ENCODE measurements around the gene BMPER.

The BMPER gene

GRCh38 chr7:34070511-34071323, 165.4 kb downstream of the BMPER start:
- Histone ChIP-seq H3K4me1 (ENCODE audit: control insufficient read depth in 2 of 2, insufficient read depth in 2 of 2, low read length in 2 of 2) (no peaks in the 10 kb centered on the region), H3K27me3 (ENCODE audit: control insufficient read depth in 2 of 2, insufficient read depth in 2 of 2, low read length in 2 of 2) (no peaks in the 10 kb centered on the region), H3K9me3 (ENCODE audit: control insufficient read depth in 2 of 2, low read length in 2 of 2) (no peaks in the 10 kb centered on the region), H3K4me3 (ENCODE audit: low read length in 2 of 2) (no peak overlapping the region), H3K9ac (ENCODE audit: low read depth in 1 of 2, low read length in 2 of 2) (no peak overlapping the region), H3K27ac (ENCODE audit: low read depth in 2 of 2, low read length in 2 of 2) (no peak overlapping the region), H3K36me3 (ENCODE audit: control insufficient read depth in 2 of 2, insufficient read depth in 2 of 2, low read length in 2 of 2) (no peaks in the 10 kb centered on the region)

GRCh38 chr7:34073676-34074075, 168.3 kb downstream of the BMPER start:
- Histone ChIP-seq H3K9me3 (ENCODE audit: control insufficient read depth in 2 of 2, low read length in 2 of 2) (no peaks in the 10 kb centered on the region), H3K9ac (ENCODE audit: low read depth in 1 of 2, low read length in 2 of 2) (no peak overlapping the region), H3K4me1 (ENCODE audit: control insufficient read depth in 2 of 2, insufficient read depth in 2 of 2, low read length in 2 of 2) (no peaks in the 10 kb centered on the region), H3K27ac (ENCODE audit: low read depth in 2 of 2, low read length in 2 of 2) (no peak overlapping the region), H3K27me3 (ENCODE audit: control insufficient read depth in 2 of 2, insufficient read depth in 2 of 2, low read length in 2 of 2) (no peaks in the 10 kb centered on the region), H3K36me3 (ENCODE audit: control insufficient read depth in 2 of 2, insufficient read depth in 2 of 2, low read length in 2 of 2) (no peaks in the 10 kb centered on the region), H3K4me3 (ENCODE audit: low read length in 2 of 2) (no peak overlapping the region)

GRCh38 chr7:34074421-34074820, 169.1 kb downstream of the BMPER start:
- no peak overlapping the region for H3K4me3 ChIP-seq (ENCODE audit: low read length in 2 of 2)
- no peak overlapping the region for H3K27ac ChIP-seq (ENCODE audit: low read depth in 2 of 2, low read length in 2 of 2)
- no peak overlapping the region for H3K9ac ChIP-seq (ENCODE audit: low read depth in 1 of 2, low read length in 2 of 2)
- H3K4me1 ChIP-seq (ENCODE audit: control insufficient read depth in 2 of 2, insufficient read depth in 2 of 2, low read length in 2 of 2): no peaks in the 10 kb centered on the region
- H3K27me3 ChIP-seq (ENCODE audit: control insufficient read depth in 2 of 2, insufficient read depth in 2 of 2, low read length in 2 of 2): no peaks in the 10 kb centered on the region
- no peaks in the 10 kb centered on the region for H3K36me3 ChIP-seq (ENCODE audit: control insufficient read depth in 2 of 2, insufficient read depth in 2 of 2, low read length in 2 of 2)
- no peaks in the 10 kb centered on the region for H3K9me3 ChIP-seq (ENCODE audit: control insufficient read depth in 2 of 2, low read length in 2 of 2)

GRCh38 chr7:34075523-34076370, 170.4 kb downstream of the BMPER start:
- no peak overlapping the region for H3K9ac ChIP-seq (ENCODE audit: low read depth in 1 of 2, low read length in 2 of 2)
- no peak overlapping the region for H3K4me3 ChIP-seq (ENCODE audit: low read length in 2 of 2)
- no peaks in the 10 kb centered on the region for H3K36me3 ChIP-seq (ENCODE audit: control insufficient read depth in 2 of 2, insufficient read depth in 2 of 2, low read length in 2 of 2)
- H3K27me3 ChIP-seq (ENCODE audit: control insufficient read depth in 2 of 2, insufficient read depth in 2 of 2, low read length in 2 of 2): no peaks in the 10 kb centered on the region
- H3K9me3 ChIP-seq (ENCODE audit: control insufficient read depth in 2 of 2, low read length in 2 of 2): no peaks in the 10 kb centered on the region
- no peaks in the 10 kb centered on the region for H3K4me1 ChIP-seq (ENCODE audit: control insufficient read depth in 2 of 2, insufficient read depth in 2 of 2, low read length in 2 of 2)
- H3K27ac ChIP-seq (ENCODE audit: low read depth in 2 of 2, low read length in 2 of 2): no peak overlapping the region

- no peak overlapping the region for H3K9ac ChIP-seq (ENCODE audit: low read depth in 1 of 2, low read length in 2 of 2)
- H3K4me3 ChIP-seq (ENCODE audit: low read length in 2 of 2): no peak overlapping the region
- H3K4me1 ChIP-seq (ENCODE audit: control insufficient read depth in 2 of 2, insufficient read depth in 2 of 2, low read length in 2 of 2): no peaks in the 10 kb centered on the region
- H3K27me3 ChIP-seq (ENCODE audit: control insufficient read depth in 2 of 2, insufficient read depth in 2 of 2, low read length in 2 of 2): no peaks in the 10 kb centered on the region
- no peaks in the 10 kb centered on the region for H3K9me3 ChIP-seq (ENCODE audit: control insufficient read depth in 2 of 2, low read length in 2 of 2)
- no peaks in the 10 kb centered on the region for H3K36me3 ChIP-seq (ENCODE audit: control insufficient read depth in 2 of 2, insufficient read depth in 2 of 2, low read length in 2 of 2)
- H3K27ac ChIP-seq (ENCODE audit: low read depth in 2 of 2, low read length in 2 of 2): no peak overlapping the region
Observed at GRCh38 chr7:34077168-34077567, 171.8 kb downstream of the BMPER start.

- Histone ChIP-seq H3K27me3 (ENCODE audit: control insufficient read depth in 2 of 2, insufficient read depth in 2 of 2, low read length in 2 of 2) (no peaks in the 10 kb centered on the region), H3K36me3 (ENCODE audit: control insufficient read depth in 2 of 2, insufficient read depth in 2 of 2, low read length in 2 of 2) (no peaks in the 10 kb centered on the region), H3K9me3 (ENCODE audit: control insufficient read depth in 2 of 2, low read length in 2 of 2) (no peaks in the 10 kb centered on the region), H3K27ac (ENCODE audit: low read depth in 2 of 2, low read length in 2 of 2) (no peak overlapping the region), H3K9ac (ENCODE audit: low read depth in 1 of 2, low read length in 2 of 2) (no peak overlapping the region), H3K4me1 (ENCODE audit: control insufficient read depth in 2 of 2, insufficient read depth in 2 of 2, low read length in 2 of 2) (no peaks in the 10 kb centered on the region), H3K4me3 (ENCODE audit: low read length in 2 of 2) (no peak overlapping the region)
Observed at GRCh38 chr7:34078864-34079263, 173.5 kb downstream of the BMPER start.

GRCh38 chr7:34080513-34080912, 175.2 kb downstream of the BMPER start:
- Histone ChIP-seq H3K9ac (ENCODE audit: low read depth in 1 of 2, low read length in 2 of 2) (no peak overlapping the region), H3K27me3 (ENCODE audit: control insufficient read depth in 2 of 2, insufficient read depth in 2 of 2, low read length in 2 of 2) (no peaks in the 10 kb centered on the region), H3K4me3 (ENCODE audit: low read length in 2 of 2) (no peak overlapping the region), H3K36me3 (ENCODE audit: control insufficient read depth in 2 of 2, insufficient read depth in 2 of 2, low read length in 2 of 2) (no peaks in the 10 kb centered on the region), H3K27ac (ENCODE audit: low read depth in 2 of 2, low read length in 2 of 2) (no peak overlapping the region), H3K4me1 (ENCODE audit: control insufficient read depth in 2 of 2, insufficient read depth in 2 of 2, low read length in 2 of 2) (no peaks in the 10 kb centered on the region), H3K9me3 (ENCODE audit: control insufficient read depth in 2 of 2, low read length in 2 of 2) (no peaks in the 10 kb centered on the region)

- no peak overlapping the region for H3K9ac ChIP-seq (ENCODE audit: low read depth in 1 of 2, low read length in 2 of 2)
- no peaks in the 10 kb centered on the region for H3K27me3 ChIP-seq (ENCODE audit: control insufficient read depth in 2 of 2, insufficient read depth in 2 of 2, low read length in 2 of 2)
- no peaks in the 10 kb centered on the region for H3K9me3 ChIP-seq (ENCODE audit: control insufficient read depth in 2 of 2, low read length in 2 of 2)
- no peak overlapping the region for H3K27ac ChIP-seq (ENCODE audit: low read depth in 2 of 2, low read length in 2 of 2)
- H3K4me1 ChIP-seq (ENCODE audit: control insufficient read depth in 2 of 2, insufficient read depth in 2 of 2, low read length in 2 of 2): no peaks in the 10 kb centered on the region
- no peak overlapping the region for H3K4me3 ChIP-seq (ENCODE audit: low read length in 2 of 2)
- no peaks in the 10 kb centered on the region for H3K36me3 ChIP-seq (ENCODE audit: control insufficient read depth in 2 of 2, insufficient read depth in 2 of 2, low read length in 2 of 2)
Observed at GRCh38 chr7:34081935-34082334, 176.6 kb downstream of the BMPER start.

- Histone ChIP-seq H3K4me3 (ENCODE audit: low read length in 2 of 2) (no peak overlapping the region), H3K27ac (ENCODE audit: low read depth in 2 of 2, low read length in 2 of 2) (no peak overlapping the region), H3K36me3 (ENCODE audit: control insufficient read depth in 2 of 2, insufficient read depth in 2 of 2, low read length in 2 of 2) (no peaks in the 10 kb centered on the region)
Observed at GRCh38 chr7:34083440-34083839, 178.1 kb downstream of the BMPER start.

GRCh38 chr7:34084651-34085050, 179.3 kb downstream of the BMPER start:
- no peaks in the 10 kb centered on the region for H3K9me3 ChIP-seq (ENCODE audit: control insufficient read depth in 2 of 2, low read length in 2 of 2)
- H3K27me3 ChIP-seq (ENCODE audit: control insufficient read depth in 2 of 2, insufficient read depth in 2 of 2, low read length in 2 of 2): no peaks in the 10 kb centered on the region
- H3K9ac ChIP-seq (ENCODE audit: low read depth in 1 of 2, low read length in 2 of 2): no peak overlapping the region
- H3K4me1 ChIP-seq (ENCODE audit: control insufficient read depth in 2 of 2, insufficient read depth in 2 of 2, low read length in 2 of 2): no peaks in the 10 kb centered on the region
- H3K36me3 ChIP-seq (ENCODE audit: control insufficient read depth in 2 of 2, insufficient read depth in 2 of 2, low read length in 2 of 2): no peaks in the 10 kb centered on the region
- no peak overlapping the region for H3K27ac ChIP-seq (ENCODE audit: low read depth in 2 of 2, low read length in 2 of 2)
- no peak overlapping the region for H3K4me3 ChIP-seq (ENCODE audit: low read length in 2 of 2)

More at GRCh38 chr7:34083440-34083839, 178.1 kb downstream of the BMPER start:
- no peaks in the 10 kb centered on the region for H3K27me3 ChIP-seq (ENCODE audit: control insufficient read depth in 2 of 2, insufficient read depth in 2 of 2, low read length in 2 of 2)
- no peak overlapping the region for H3K9ac ChIP-seq (ENCODE audit: low read depth in 1 of 2, low read length in 2 of 2)
- no peaks in the 10 kb centered on the region for H3K9me3 ChIP-seq (ENCODE audit: control insufficient read depth in 2 of 2, low read length in 2 of 2)
- no peaks in the 10 kb centered on the region for H3K4me1 ChIP-seq (ENCODE audit: control insufficient read depth in 2 of 2, insufficient read depth in 2 of 2, low read length in 2 of 2)
